HG03066 (cell line): ENCODE data around the gene FAM171A2.

ENCODE experiments used
- ATAC-seq: cut with Tn5 transposase; IDR thresholded peaks from one replicate; pipeline ENCODE4 v1.9.1; 2021; ENCODE audit warnings: low read depth; ENCODE audit not compliant: unreplicated experiment

Gene FAM171A2

DNA sequence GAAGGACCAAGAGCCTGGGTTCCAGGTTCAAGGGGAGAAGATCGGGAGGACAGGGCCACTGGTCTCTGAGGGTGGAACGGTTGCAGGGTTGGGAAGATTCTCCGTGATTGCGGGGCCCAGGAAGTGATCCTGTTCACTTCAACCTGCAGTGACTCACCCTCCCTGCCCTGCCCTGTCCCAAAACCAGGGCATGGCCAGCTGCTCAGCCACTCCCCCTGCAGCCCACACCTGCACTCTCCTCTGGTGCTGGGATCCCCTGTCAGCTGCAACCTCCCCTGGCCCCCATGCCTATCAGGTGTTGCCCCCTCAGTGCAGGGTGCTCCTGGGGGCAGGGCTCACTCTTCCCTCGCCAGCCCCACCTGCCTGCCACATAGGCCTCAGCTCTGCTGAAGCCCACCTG lies 54.2 kb downstream of the FAM171A2 start:
- no peak for ATAC-seq

DNA sequence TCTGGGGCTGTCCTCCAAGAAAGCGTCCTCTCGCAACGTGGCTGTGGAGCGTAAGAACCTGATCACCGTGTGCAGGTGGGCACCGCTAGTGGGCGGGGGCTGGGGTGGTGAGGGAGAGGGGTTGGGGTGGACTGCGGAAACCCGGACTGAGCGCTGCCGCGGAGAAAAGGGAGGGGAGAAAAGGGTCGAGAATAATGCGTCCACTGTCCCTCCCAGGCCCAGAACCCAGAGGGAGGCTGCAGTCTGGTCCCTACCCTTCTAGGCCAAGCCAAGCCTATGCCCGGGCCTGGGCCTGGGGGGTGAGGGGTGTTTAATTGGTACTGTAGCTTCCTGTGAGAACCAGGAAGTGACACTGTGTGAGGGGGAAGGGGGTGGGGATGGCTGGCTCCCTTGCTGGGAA lies 54.8 kb downstream of the FAM171A2 start:
- ATAC-seq, result no peak

DNA sequence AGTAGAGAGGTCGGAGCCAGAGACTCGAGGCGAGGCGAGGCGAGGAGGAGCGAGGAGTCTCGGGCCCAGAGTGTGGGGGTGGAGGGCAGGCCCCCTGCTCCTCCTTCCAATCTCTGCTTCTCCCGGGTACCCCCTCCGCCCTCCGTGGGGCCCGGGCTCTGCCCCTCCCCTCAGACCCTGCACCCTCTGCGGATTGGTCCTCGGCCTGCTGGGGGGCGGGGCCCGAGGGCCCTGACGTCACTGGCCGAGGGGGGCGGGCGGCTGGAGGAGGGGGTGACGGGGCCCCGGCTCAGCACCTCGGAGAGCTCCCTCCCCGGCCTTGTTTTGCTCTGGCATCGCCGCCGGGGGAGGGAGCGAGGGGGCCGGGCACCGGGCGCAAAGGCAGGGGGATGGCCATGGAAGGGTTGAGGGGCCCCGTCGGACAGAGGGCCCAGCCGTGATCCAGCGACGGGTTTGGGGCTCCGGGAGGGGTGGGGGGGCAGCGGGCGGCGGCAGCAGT lies 55.3 kb downstream of the FAM171A2 start, which contains the start of gene RUNDC3A:
Gene RUNDC3A (plus strand): TSS at position 282 of the 499 bp plus-strand sequence. CDS start 232 bp downstream, outside the sequence.
- no peak for ATAC-seq

DNA sequence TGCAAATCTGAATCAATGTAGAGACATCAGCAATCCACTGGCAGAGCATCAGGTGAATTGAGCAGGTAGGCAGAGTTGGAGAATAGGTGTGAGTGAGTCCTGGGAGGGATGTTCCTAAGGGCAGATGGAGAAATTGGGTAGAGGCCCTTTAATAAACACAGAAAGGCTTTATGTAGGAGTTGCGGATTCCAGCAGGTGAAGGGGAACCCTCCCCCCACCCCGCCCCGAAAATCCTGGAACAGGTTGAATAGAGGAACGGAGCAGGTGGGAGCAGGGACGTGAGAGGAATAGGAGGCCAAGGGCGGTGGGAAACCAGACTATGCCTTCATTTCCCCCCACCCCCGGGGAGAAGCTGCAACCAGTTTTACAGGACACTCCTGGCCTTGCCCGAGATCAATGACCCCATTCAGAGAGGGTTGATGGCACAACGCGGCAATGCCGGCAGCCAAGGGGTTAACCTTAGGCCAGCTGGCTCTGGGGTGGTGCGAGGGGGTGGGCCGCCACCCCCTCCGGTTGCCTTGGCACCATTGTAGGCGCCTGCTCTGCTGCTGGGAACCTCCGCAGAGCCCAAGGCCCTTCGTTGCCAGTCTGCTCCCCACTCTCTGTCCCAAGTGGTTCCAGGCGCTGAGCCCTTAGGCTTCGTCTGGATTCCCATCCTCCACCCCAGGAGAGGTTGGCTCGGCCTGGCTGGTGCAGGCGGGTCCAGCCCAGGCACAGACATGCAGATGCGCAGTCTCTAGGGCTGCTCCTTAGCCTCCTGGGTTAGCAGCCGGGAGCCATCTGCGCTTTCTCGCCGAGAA lies 56.1 kb downstream of the FAM171A2 start:
- ATAC-seq, result no peak

DNA sequence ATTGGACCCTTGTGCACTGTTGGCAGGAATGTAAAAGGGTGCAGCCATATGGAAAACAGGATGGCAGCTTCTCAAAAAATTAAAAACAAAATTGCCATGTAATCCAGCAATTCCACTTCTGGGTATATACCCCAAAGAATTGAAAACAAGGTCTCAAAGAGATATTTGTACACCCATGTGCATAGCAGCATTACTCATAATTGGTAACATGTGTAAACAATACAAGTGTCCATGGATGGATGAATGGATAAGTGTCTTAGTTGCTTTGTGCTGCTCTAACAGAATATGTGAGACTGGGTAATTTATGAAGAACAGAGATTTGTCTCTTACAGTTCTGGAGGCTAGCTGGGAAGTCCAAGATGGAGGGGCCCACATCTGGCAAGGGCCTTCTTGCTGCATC lies 59.0 kb downstream of the FAM171A2 start:
- no peak for ATAC-seq
